ENCODE measurements around the gene OR6K3. TPM values are rescaled to one million over a fixed set of nuclear protein-coding genes. Genes with fewer than 3 reads are reported as not detected.

The OR6K3 gene, protein sequence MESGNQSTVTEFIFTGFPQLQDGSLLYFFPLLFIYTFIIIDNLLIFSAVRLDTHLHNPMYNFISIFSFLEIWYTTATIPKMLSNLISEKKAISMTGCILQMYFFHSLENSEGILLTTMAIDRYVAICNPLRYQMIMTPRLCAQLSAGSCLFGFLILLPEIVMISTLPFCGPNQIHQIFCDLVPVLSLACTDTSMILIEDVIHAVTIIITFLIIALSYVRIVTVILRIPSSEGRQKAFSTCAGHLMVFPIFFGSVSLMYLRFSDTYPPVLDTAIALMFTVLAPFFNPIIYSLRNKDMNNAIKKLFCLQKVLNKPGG
- total RNA-seq (not detected), total RNA-seq (0 to 0.11 (median 0) reads per million in 29 experiments)
- total RNA-seq (2013), result not detected

DNA sequence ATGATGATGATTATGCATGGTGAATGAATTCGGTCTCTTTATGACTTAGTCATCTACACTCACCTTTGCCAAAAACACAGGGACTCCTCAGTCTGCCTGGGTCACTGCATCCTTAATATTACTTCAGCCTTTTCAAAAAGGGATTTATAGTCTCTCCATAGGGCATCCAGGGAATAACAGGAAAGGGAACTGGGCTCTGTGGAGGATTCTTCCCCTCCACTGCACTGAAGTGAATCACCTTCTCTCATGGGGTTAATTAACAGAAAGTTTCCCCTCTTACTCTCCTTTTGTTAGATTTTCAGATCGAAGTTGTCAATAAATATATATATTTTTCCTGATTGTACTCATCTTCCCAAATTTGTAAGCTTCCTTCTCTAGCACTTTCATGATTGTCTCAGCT, at the start of gene OR6K3:
OR6K3 (minus strand) TSS at position 101 of the 400 bp plus-strand sequence. CDS start 2,605 bp downstream, outside the sequence.
- Histone ChIP-seq H3K4me1 (ENCODE audit: control insufficient read depth in 1 of 2, extremely low read depth in 1 of 2, insufficient read depth in 2 of 2, low read length in 2 of 2) (no peaks in the 10 kb centered on the region), H3K9me3 (no peaks in the 10 kb centered on the region), H3K4me3 (ENCODE audit: control insufficient read depth in 1 of 2, extremely low read depth in 1 of 2, low read length in 1 of 2) (no peak within 1 kb of the TSS), H3K36me3 (ENCODE audit: control insufficient read depth in 2 of 2, extremely low read depth in 1 of 2, insufficient read depth in 1 of 2, low read length in 1 of 2) (no peaks in the 10 kb centered on the region), H3K27me3 (replicated peaks in 1 of 2; ENCODE audit: control insufficient read depth in 2 of 2, extremely low read depth in 1 of 2, insufficient read depth in 2 of 2, low read length in 1 of 2) (no peaks in the 10 kb centered on the region), H3K27ac (ENCODE audit: low read length) (no peak within 1 kb of the TSS)
- ChIA-PET CTCF (no interaction called here), POLR2A (no interaction called here)
- Mint-ChIP-seq H3K27me3 (peaks cover 25 to 37% of the 10 kb centered on the region in 2 donors), H3K4me1 (no peaks in the 10 kb centered on the region), H3K27ac (no peak within 1 kb of the TSS), H3K9me3 (no peaks in the 10 kb centered on the region), H3K36me3 (no peaks in the 10 kb centered on the region), H3K4me3 (no peak within 1 kb of the TSS)
- WGBS (ENCODE audit: insufficient coverage), result no CpG with 5 or more reads among the region's 2 CpGs
- ATAC-seq (replicated peaks in 1 of 4), result no peak
- DNase-seq, result no peak

DNA sequence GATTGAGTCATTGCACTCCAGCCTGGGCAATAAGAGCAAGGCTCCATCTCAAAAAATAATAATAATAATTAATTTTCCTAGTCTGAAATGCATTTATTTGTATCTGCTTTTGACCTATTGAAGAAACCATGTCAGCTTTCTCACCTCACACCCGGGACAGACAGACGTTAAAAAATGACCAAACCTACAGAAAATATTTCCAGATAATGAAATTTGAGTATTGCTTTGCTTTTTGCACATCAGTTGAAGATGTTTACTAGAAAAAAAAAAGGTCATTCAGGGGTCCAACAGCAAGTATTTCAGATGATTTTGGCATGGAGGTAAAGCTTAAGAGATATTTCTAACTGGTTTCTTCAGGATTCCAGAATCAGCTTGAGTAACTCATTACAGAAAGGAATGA, 33.9 kb upstream of the OR6K3 start, which contains the start of gene OR6K6:
OR6K6 (plus strand) TSS at position 301 of the 400 bp plus-strand sequence. CDS start 168 bp downstream, outside the sequence.
- H3K36me3 Mint-ChIP-seq, result no peaks in the 10 kb centered on the region
- no peak within 1 kb of the TSS for H3K4me3 Mint-ChIP-seq
- no peaks in the 10 kb centered on the region for H3K4me1 Mint-ChIP-seq
- DNase-seq (no peak), ATAC-seq (replicated peaks in 1 of 4) (no peak)
- ChIA-PET POLR2A (no interaction called here), CTCF (no interaction called here)
- peaks cover 19 to 29% of the 10 kb centered on the region in 2 donors for H3K27me3 Mint-ChIP-seq
- no peak within 1 kb of the TSS for H3K27ac Mint-ChIP-seq
- Histone ChIP-seq H3K4me3 (ENCODE audit: control insufficient read depth in 1 of 2, extremely low read depth in 1 of 2, low read length in 1 of 2) (no peak within 1 kb of the TSS), H3K9me3 (no peaks in the 10 kb centered on the region), H3K27me3 (replicated peaks in 1 of 2; ENCODE audit: control insufficient read depth in 2 of 2, extremely low read depth in 1 of 2, insufficient read depth in 2 of 2, low read length in 1 of 2) (peaks cover 0 to 11% of the 10 kb centered on the region in 2 experiments), H3K27ac (ENCODE audit: low read length) (no peak within 1 kb of the TSS), H3K36me3 (ENCODE audit: control insufficient read depth in 2 of 2, extremely low read depth in 1 of 2, insufficient read depth in 1 of 2, low read length in 1 of 2) (no peaks in the 10 kb centered on the region), H3K4me1 (ENCODE audit: control insufficient read depth in 1 of 2, extremely low read depth in 1 of 2, insufficient read depth in 2 of 2, low read length in 2 of 2) (no peaks in the 10 kb centered on the region)
- WGBS (ENCODE audit: insufficient coverage), result no CpG with 5 or more reads among the region's 2 CpGs
- H3K9me3 Mint-ChIP-seq, result peaks cover 0 to 4% (median 2%) of the 10 kb centered on the region in 3 donors

DNA sequence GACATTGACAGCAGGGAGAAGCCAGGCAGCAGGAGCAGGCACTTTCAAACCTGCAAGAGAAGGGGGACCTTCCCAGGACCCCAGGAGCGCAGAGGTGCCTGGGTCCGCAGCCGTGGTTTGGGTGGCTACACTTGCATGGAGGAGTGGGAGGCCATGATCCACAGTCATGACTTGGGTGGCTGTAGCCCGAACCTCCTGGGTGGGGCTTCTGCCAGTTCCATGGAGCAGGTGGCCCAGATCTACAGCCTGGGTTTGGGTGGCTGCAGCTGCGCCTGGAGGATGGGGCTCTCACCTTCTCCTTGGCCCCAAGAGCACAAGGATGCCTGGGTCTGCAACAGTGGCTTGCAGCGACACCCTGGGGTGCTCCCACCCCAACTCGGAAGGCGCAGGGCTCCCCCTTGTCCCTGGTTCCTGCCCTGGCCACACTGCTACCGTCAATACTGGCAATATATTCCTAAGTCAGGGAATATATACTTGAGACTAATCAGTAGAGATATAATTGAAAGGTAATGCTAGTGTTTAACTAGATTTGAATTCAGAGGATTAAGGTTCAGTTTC, 31.7 kb upstream of the OR6K3 start:
- ChIA-PET CTCF (interaction anchor here in 1 of 2 donors (0.6 kb wide), 1 partner anchor 1163 kb away, joined by 3 read pairs; no protein-coding TSS in a partner anchor), POLR2A (no interaction called here)
- H3K27ac Mint-ChIP-seq, result no peak overlapping the region
- Histone ChIP-seq H3K36me3 (ENCODE audit: control insufficient read depth in 2 of 2, extremely low read depth in 1 of 2, insufficient read depth in 1 of 2, low read length in 1 of 2) (no peaks in the 10 kb centered on the region), H3K4me1 (ENCODE audit: control insufficient read depth in 1 of 2, extremely low read depth in 1 of 2, insufficient read depth in 2 of 2, low read length in 2 of 2) (no peaks in the 10 kb centered on the region), H3K27me3 (replicated peaks in 1 of 2; ENCODE audit: control insufficient read depth in 2 of 2, extremely low read depth in 1 of 2, insufficient read depth in 2 of 2, low read length in 1 of 2) (peaks cover 0 to 11% of the 10 kb centered on the region in 2 experiments), H3K9me3 (no peaks in the 10 kb centered on the region), H3K27ac (ENCODE audit: low read length) (no peak overlapping the region), H3K4me3 (ENCODE audit: control insufficient read depth in 1 of 2, extremely low read depth in 1 of 2, low read length in 1 of 2) (no peak overlapping the region)
- ATAC-seq (replicated peaks in 1 of 4), result no peak
- no peak for DNase-seq
- no peaks in the 10 kb centered on the region for H3K4me1 Mint-ChIP-seq
- no peaks in the 10 kb centered on the region for H3K36me3 Mint-ChIP-seq
- H3K27me3 Mint-ChIP-seq, result peaks cover 17 to 19% of the 10 kb centered on the region in 2 donors
- no peak overlapping the region for H3K4me3 Mint-ChIP-seq
- peaks cover 0 to 2% (median 0%) of the 10 kb centered on the region in 3 donors for H3K9me3 Mint-ChIP-seq
- 87% methylated on average over 5 of the region's 9 CpGs for WGBS (ENCODE audit: insufficient coverage)

DNA sequence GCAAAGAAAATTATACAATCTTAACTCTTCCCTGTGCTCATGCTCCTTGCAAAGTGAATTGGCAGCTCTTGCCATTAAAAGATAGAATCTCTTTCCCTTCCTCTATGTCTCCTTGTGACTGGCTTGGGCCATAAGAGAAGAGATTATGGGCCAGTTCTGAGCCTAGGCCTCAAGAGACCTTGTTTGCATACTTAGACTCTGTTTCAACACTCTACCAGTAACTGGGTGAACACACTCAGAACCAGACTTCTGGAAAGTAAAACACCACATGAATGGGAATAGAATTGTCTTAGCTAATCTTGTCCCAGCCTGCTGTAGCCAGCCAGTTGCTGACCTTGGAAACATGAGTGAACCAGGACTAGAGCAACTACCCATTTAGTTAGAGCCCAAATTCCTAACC, 15.3 kb upstream of the OR6K3 start:
- POLR2A ChIA-PET, result no interaction called here
- no peak overlapping the region for H3K4me3 Mint-ChIP-seq
- DNase-seq (no peak), ATAC-seq (replicated peaks in 1 of 4) (no peak)
- no peaks in the 10 kb centered on the region for H3K36me3 Mint-ChIP-seq
- no peaks in the 10 kb centered on the region for H3K36me3 ChIP-seq (ENCODE audit: control insufficient read depth in 2 of 2, extremely low read depth in 1 of 2, insufficient read depth in 1 of 2, low read length in 1 of 2)
- H3K4me1 ChIP-seq (ENCODE audit: control insufficient read depth in 1 of 2, extremely low read depth in 1 of 2, insufficient read depth in 2 of 2, low read length in 2 of 2), result no peaks in the 10 kb centered on the region
- H3K27me3 ChIP-seq (replicated peaks in 1 of 2; ENCODE audit: control insufficient read depth in 2 of 2, extremely low read depth in 1 of 2, insufficient read depth in 2 of 2, low read length in 1 of 2), result no peaks in the 10 kb centered on the region
- H3K27ac ChIP-seq (ENCODE audit: low read length), result no peak overlapping the region
- no peaks in the 10 kb centered on the region for H3K9me3 Mint-ChIP-seq
- H3K4me3 ChIP-seq (ENCODE audit: control insufficient read depth in 1 of 2, extremely low read depth in 1 of 2, low read length in 1 of 2), result no peak overlapping the region
- no peak overlapping the region for H3K27ac Mint-ChIP-seq
- peaks cover 12 to 15% of the 10 kb centered on the region in 2 donors for H3K27me3 Mint-ChIP-seq
- H3K9me3 ChIP-seq, result no peaks in the 10 kb centered on the region
- CTCF ChIA-PET, result no interaction called here
- no peaks in the 10 kb centered on the region for H3K4me1 Mint-ChIP-seq

DNA sequence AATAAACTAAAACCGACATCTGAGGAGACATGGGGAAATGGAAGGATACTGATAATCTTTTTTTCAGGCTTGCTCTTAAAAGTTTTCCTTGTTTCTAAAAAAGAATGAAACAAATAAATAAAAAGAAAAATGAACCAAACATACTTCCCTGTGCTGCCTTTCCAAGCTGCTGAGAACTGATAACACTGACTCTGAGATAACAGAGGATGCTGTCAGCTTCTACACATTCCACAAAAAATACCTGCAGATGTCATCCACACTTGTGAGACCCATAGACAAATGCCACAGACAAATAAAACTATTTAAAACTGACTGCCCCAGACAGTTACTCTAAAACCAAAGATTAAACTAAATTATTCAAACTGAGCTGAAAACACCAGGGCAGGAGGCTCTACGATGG, 12.0 kb upstream of the OR6K3 start:
- ChIA-PET CTCF (no interaction called here), POLR2A (no interaction called here)
- H3K9me3 ChIP-seq, result no peaks in the 10 kb centered on the region
- no peak overlapping the region for H3K27ac Mint-ChIP-seq
- H3K36me3 Mint-ChIP-seq, result no peaks in the 10 kb centered on the region
- WGBS (ENCODE audit: insufficient coverage), result 60% methylated on average over 1 of the region's 2 CpGs
- DNase-seq, result no peak
- H3K27me3 ChIP-seq (replicated peaks in 1 of 2; ENCODE audit: control insufficient read depth in 2 of 2, extremely low read depth in 1 of 2, insufficient read depth in 2 of 2, low read length in 1 of 2), result no peaks in the 10 kb centered on the region
- no peaks in the 10 kb centered on the region for H3K36me3 ChIP-seq (ENCODE audit: control insufficient read depth in 2 of 2, extremely low read depth in 1 of 2, insufficient read depth in 1 of 2, low read length in 1 of 2)
- no peak for ATAC-seq (replicated peaks in 1 of 4)
- no peak overlapping the region for H3K4me3 ChIP-seq (ENCODE audit: control insufficient read depth in 1 of 2, extremely low read depth in 1 of 2, low read length in 1 of 2)
- no peaks in the 10 kb centered on the region for H3K4me1 Mint-ChIP-seq
- H3K27me3 Mint-ChIP-seq, result peaks cover 2 to 3% of the 10 kb centered on the region in 2 donors
- no peaks in the 10 kb centered on the region for H3K4me1 ChIP-seq (ENCODE audit: control insufficient read depth in 1 of 2, extremely low read depth in 1 of 2, insufficient read depth in 2 of 2, low read length in 2 of 2)
- H3K4me3 Mint-ChIP-seq, result no peak overlapping the region
- H3K9me3 Mint-ChIP-seq, result no peaks in the 10 kb centered on the region
- no peak overlapping the region for H3K27ac ChIP-seq (ENCODE audit: low read length)

DNA sequence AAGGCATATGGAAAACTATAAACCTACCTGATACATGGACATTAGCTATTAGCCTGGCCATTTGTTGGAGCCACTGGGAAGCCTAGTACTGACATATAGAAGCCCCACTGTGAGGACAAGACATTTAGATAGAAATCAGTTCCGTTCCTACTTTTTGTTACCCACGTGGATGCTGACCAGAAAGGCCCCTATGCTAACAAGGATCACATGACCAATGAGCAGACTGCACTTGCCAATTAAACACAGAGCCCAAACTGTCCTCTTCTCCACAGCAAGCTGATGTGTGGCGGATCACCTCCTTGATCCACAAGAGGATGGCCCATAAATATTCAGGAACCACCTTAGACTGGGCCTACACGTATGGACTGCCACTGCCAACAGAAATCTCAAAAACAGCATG, 11.2 kb upstream of the OR6K3 start:
- Mint-ChIP-seq H3K4me3 (no peak overlapping the region), H3K27me3 (peaks cover 0 to 2% of the 10 kb centered on the region in 2 donors), H3K9me3 (no peaks in the 10 kb centered on the region), H3K27ac (no peak overlapping the region), H3K36me3 (no peaks in the 10 kb centered on the region), H3K4me1 (no peaks in the 10 kb centered on the region)
- DNase-seq (no peak), ATAC-seq (replicated peaks in 1 of 4) (no peak)
- H3K9me3 ChIP-seq, result no peaks in the 10 kb centered on the region
- H3K27me3 ChIP-seq (replicated peaks in 1 of 2; ENCODE audit: control insufficient read depth in 2 of 2, extremely low read depth in 1 of 2, insufficient read depth in 2 of 2, low read length in 1 of 2), result no peaks in the 10 kb centered on the region
- no peaks in the 10 kb centered on the region for H3K36me3 ChIP-seq (ENCODE audit: control insufficient read depth in 2 of 2, extremely low read depth in 1 of 2, insufficient read depth in 1 of 2, low read length in 1 of 2)
- POLR2A ChIA-PET, result no interaction called here
- H3K27ac ChIP-seq (ENCODE audit: low read length), result no peak overlapping the region
- no peak overlapping the region for H3K4me3 ChIP-seq (ENCODE audit: control insufficient read depth in 1 of 2, extremely low read depth in 1 of 2, low read length in 1 of 2)
- CTCF ChIA-PET, result no interaction called here
- 80% methylated on average over 4 of the region's 4 CpGs for WGBS (ENCODE audit: insufficient coverage)
- H3K4me1 ChIP-seq (ENCODE audit: control insufficient read depth in 1 of 2, extremely low read depth in 1 of 2, insufficient read depth in 2 of 2, low read length in 2 of 2), result no peaks in the 10 kb centered on the region
